ENCODE results near the gene ZNF581.
A peak's percentile ranks its signal among the peaks of the same experiment; 100 is the strongest.

DNA sequence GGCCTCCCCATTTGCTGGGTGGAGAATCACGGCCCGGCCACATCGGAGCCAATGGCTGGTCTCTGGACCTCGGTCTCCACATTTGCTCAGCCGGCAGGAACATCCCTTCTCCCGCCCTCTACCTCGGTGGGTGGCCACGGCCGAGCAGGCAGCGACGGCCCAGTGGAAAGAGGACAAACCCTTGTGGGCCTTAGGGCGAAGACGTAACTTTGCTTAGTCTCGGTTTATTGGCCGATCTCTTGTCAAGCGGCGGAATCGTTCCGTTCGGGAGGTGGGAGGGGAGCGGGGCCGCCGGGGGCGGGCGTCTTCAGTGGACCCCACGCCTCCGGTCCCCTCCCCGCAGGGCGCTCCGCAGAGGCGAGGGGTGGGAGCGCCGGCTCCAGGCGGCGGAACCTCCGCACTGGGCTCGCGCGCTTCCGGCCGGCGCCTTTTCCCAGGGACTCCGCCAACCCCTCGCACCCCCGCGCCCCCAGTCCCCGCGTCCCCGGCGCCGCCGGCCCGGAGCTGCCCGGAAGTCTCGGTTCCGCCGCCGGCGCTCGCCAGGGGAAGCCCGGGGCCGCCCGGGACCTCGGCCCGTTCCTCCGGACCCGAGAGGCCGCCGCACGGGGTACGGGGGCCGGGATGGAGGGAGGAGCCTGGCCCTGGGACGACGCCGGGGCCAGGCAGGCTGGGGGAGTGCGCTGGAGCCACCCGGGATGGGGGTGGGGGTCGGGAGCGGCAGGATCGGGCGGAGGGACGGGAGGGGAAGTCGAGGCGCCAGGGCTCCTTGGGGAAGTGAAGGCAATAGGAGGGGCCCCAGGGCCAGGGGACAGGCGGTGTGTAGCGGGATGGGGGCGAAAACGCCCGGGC, 2.6 kb upstream of the ZNF581 start, which contains the start of gene ZNF580:
- TF ChIP-seq, protein P1, sequence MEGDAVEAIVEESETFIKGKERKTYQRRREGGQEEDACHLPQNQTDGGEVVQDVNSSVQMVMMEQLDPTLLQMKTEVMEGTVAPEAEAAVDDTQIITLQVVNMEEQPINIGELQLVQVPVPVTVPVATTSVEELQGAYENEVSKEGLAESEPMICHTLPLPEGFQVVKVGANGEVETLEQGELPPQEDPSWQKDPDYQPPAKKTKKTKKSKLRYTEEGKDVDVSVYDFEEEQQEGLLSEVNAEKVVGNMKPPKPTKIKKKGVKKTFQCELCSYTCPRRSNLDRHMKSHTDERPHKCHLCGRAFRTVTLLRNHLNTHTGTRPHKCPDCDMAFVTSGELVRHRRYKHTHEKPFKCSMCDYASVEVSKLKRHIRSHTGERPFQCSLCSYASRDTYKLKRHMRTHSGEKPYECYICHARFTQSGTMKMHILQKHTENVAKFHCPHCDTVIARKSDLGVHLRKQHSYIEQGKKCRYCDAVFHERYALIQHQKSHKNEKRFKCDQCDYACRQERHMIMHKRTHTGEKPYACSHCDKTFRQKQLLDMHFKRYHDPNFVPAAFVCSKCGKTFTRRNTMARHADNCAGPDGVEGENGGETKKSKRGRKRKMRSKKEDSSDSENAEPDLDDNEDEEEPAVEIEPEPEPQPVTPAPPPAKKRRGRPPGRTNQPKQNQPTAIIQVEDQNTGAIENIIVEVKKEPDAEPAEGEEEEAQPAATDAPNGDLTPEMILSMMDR (IDR thresholded peaks at IDR 0.05) = peak in 1 of 3 experiments; percentile 11
- no peak for TF ChIP-seq POLR2A (IDR thresholded peaks at IDR 0.05)
- peak in 1 of 2 donors; percentile 63 for TF ChIP-seq POLR2AphosphoS5 (IDR thresholded peaks at IDR 0.05; ENCODE audit: insufficient read depth in 1 of 2, low read depth in 1 of 2)
